ENCODE data around the gene MRPL18. TPM values are rescaled to one million over a fixed set of nuclear protein-coding genes. Genes with fewer than 3 reads are reported as not detected.

MRPL18 gene
- total and polyA plus RNA-seq, 9 of the 15 experiments (the other 6 are each of a cell fraction or from before 2014, with no cell fraction given) = 149 to 456 (median 196) TPM

DNA sequence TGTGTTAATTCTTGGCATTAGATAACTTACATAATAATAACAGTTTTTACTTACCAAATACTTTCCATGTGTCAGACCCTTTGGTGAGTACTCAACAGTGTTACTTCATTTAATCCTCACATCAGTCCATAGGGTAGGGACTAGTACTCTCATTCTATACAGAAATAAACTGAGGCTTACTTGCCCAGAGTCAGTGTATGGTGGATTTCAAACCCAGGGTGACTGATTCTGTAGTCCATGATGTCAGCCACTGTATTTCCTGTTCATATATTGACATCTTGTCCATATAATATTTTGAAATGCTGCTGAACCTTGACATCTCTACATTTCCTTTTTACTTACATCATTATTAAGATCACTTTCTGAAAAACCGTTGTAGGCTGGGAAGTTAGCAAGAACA lies 7.3 kb downstream of the MRPL18 start (continued):
- TF ChIP-seq, protein P1, sequence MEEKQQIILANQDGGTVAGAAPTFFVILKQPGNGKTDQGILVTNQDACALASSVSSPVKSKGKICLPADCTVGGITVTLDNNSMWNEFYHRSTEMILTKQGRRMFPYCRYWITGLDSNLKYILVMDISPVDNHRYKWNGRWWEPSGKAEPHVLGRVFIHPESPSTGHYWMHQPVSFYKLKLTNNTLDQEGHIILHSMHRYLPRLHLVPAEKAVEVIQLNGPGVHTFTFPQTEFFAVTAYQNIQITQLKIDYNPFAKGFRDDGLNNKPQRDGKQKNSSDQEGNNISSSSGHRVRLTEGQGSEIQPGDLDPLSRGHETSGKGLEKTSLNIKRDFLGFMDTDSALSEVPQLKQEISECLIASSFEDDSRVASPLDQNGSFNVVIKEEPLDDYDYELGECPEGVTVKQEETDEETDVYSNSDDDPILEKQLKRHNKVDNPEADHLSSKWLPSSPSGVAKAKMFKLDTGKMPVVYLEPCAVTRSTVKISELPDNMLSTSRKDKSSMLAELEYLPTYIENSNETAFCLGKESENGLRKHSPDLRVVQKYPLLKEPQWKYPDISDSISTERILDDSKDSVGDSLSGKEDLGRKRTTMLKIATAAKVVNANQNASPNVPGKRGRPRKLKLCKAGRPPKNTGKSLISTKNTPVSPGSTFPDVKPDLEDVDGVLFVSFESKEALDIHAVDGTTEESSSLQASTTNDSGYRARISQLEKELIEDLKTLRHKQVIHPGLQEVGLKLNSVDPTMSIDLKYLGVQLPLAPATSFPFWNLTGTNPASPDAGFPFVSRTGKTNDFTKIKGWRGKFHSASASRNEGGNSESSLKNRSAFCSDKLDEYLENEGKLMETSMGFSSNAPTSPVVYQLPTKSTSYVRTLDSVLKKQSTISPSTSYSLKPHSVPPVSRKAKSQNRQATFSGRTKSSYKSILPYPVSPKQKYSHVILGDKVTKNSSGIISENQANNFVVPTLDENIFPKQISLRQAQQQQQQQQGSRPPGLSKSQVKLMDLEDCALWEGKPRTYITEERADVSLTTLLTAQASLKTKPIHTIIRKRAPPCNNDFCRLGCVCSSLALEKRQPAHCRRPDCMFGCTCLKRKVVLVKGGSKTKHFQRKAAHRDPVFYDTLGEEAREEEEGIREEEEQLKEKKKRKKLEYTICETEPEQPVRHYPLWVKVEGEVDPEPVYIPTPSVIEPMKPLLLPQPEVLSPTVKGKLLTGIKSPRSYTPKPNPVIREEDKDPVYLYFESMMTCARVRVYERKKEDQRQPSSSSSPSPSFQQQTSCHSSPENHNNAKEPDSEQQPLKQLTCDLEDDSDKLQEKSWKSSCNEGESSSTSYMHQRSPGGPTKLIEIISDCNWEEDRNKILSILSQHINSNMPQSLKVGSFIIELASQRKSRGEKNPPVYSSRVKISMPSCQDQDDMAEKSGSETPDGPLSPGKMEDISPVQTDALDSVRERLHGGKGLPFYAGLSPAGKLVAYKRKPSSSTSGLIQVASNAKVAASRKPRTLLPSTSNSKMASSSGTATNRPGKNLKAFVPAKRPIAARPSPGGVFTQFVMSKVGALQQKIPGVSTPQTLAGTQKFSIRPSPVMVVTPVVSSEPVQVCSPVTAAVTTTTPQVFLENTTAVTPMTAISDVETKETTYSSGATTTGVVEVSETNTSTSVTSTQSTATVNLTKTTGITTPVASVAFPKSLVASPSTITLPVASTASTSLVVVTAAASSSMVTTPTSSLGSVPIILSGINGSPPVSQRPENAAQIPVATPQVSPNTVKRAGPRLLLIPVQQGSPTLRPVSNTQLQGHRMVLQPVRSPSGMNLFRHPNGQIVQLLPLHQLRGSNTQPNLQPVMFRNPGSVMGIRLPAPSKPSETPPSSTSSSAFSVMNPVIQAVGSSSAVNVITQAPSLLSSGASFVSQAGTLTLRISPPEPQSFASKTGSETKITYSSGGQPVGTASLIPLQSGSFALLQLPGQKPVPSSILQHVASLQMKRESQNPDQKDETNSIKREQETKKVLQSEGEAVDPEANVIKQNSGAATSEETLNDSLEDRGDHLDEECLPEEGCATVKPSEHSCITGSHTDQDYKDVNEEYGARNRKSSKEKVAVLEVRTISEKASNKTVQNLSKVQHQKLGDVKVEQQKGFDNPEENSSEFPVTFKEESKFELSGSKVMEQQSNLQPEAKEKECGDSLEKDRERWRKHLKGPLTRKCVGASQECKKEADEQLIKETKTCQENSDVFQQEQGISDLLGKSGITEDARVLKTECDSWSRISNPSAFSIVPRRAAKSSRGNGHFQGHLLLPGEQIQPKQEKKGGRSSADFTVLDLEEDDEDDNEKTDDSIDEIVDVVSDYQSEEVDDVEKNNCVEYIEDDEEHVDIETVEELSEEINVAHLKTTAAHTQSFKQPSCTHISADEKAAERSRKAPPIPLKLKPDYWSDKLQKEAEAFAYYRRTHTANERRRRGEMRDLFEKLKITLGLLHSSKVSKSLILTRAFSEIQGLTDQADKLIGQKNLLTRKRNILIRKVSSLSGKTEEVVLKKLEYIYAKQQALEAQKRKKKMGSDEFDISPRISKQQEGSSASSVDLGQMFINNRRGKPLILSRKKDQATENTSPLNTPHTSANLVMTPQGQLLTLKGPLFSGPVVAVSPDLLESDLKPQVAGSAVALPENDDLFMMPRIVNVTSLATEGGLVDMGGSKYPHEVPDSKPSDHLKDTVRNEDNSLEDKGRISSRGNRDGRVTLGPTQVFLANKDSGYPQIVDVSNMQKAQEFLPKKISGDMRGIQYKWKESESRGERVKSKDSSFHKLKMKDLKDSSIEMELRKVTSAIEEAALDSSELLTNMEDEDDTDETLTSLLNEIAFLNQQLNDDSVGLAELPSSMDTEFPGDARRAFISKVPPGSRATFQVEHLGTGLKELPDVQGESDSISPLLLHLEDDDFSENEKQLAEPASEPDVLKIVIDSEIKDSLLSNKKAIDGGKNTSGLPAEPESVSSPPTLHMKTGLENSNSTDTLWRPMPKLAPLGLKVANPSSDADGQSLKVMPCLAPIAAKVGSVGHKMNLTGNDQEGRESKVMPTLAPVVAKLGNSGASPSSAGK (IDR thresholded peaks at IDR 0.05) = no peak
- no peak for TF ChIP-seq MEF2D (tag; conservative IDR thresholded peaks at IDR 0.05; ENCODE audit: low read depth)

All from K562 (cell line).